Measurements from ENCODE around the gene TTC24.
"Not testable (repeated sequence)": the region's sequence is repeated elsewhere in the genome, so short reads cannot be mapped to it uniquely, and the experiment has no call there.

TTC24 gene

GRCh38 chr1:156579472-156579871, at the start of gene TTC24:
Gene TTC24, plus strand, starts transcription at chr1:156579723. Its CDS starts 1,642 bp downstream, at chr1:156581365.
- DNase-seq (ENCODE audit: low spot score), result no peak

- DNase-seq (ENCODE audit: low spot score), result no peak
Measured at GRCh38 chr1:156530006-156530405, 49.5 kb upstream of the TTC24 start.

- no peak for DNase-seq (ENCODE audit: low spot score)
Measured at GRCh38 chr1:156532374-156532773, 47.1 kb upstream of the TTC24 start.

GRCh38 chr1:156533568-156534220, 45.8 kb upstream of the TTC24 start:
- no peak for DNase-seq (ENCODE audit: low spot score)

- no peak for DNase-seq (ENCODE audit: low spot score)
Measured at GRCh38 chr1:156534424-156535060, 45.0 kb upstream of the TTC24 start.

- DNase-seq (ENCODE audit: low spot score), result no peak
Measured at GRCh38 chr1:156537027-156537426, 42.5 kb upstream of the TTC24 start.

GRCh38 chr1:156538711-156539440, 40.6 kb upstream of the TTC24 start:
- DNase-seq (ENCODE audit: low spot score), result no peak

- DNase-seq (ENCODE audit: low spot score), result no peak
Measured at GRCh38 chr1:156539818-156540355, 39.6 kb upstream of the TTC24 start.

- DNase-seq (ENCODE audit: low spot score), result no peak
Measured at GRCh38 chr1:156540955-156541354, 38.6 kb upstream of the TTC24 start.

GRCh38 chr1:156543066-156543465, 36.5 kb upstream of the TTC24 start:
- DNase-seq (ENCODE audit: low spot score), result no peak

GRCh38 chr1:156544592-156545102, 34.9 kb upstream of the TTC24 start:
- no peak for DNase-seq (ENCODE audit: low spot score)

- DNase-seq (ENCODE audit: low spot score), result no peak
Measured at GRCh38 chr1:156546267-156546666, 33.3 kb upstream of the TTC24 start.

- DNase-seq (ENCODE audit: low spot score), result no peak
Measured at GRCh38 chr1:156547434-156547833, 32.1 kb upstream of the TTC24 start.

GRCh38 chr1:156547982-156548381, 31.5 kb upstream of the TTC24 start:
- no peak for DNase-seq (ENCODE audit: low spot score)

GRCh38 chr1:156549390-156549789, 30.1 kb upstream of the TTC24 start:
- no peak for DNase-seq (ENCODE audit: low spot score)

GRCh38 chr1:156549831-156550230, 29.7 kb upstream of the TTC24 start:
- no peak for DNase-seq (ENCODE audit: low spot score)

- DNase-seq (ENCODE audit: low spot score), result no peak
Measured at GRCh38 chr1:156550346-156550745, 29.2 kb upstream of the TTC24 start.

GRCh38 chr1:156551066-156551643, 28.4 kb upstream of the TTC24 start:
- DNase-seq (ENCODE audit: low spot score), result no peak

GRCh38 chr1:156551869-156552268, 27.7 kb upstream of the TTC24 start:
- no peak for DNase-seq (ENCODE audit: low spot score)

- DNase-seq (ENCODE audit: low spot score), result no peak
Measured at GRCh38 chr1:156552518-156552917, 27.0 kb upstream of the TTC24 start.

GRCh38 chr1:156552937-156553336, 26.6 kb upstream of the TTC24 start:
- DNase-seq (ENCODE audit: low spot score), result not testable (repeated sequence)

- DNase-seq (ENCODE audit: low spot score), result no peak
Measured at GRCh38 chr1:156553860-156554485, 25.6 kb upstream of the TTC24 start.
